BLaER1 treated with 17β-estradiol and CSF1 and Interleukin-3, amounts not matched to agents 10 nM and 100 nM (cell line): ENCODE results near the gene MICAL2.
A peak's percentile ranks its signal among the peaks of the same experiment; 100 is the strongest.

ENCODE experiments used
- H3K27ac ChIP-seq, 11 experiments: shearing (Covaris generic); formaldehyde crosslinking; 2 replicates each; pipeline ENCODE4 v1.8.1; 2022
- H3K27me3 ChIP-seq, 11 experiments: shearing (Covaris generic); formaldehyde crosslinking; 2 replicates each; pipeline ENCODE4 v1.8.1; 2022
- H3K36me3 ChIP-seq, 11 experiments: shearing (Covaris generic); formaldehyde crosslinking; 2 replicates each; pipeline ENCODE4 v1.8.1; 2022
- H3K4me1 ChIP-seq, 10 experiments: shearing (Covaris generic); formaldehyde crosslinking; 2 replicates each; pipeline ENCODE4 v1.8.1; 2022
- H3K4me2 ChIP-seq, 11 experiments: shearing (Covaris generic); formaldehyde crosslinking; 2 replicates each; pipeline ENCODE4 v1.8.1; 2022
- H3K4me3 ChIP-seq, 10 experiments: shearing (Covaris generic); formaldehyde crosslinking; 2 replicates each; pipeline ENCODE4 v1.8.1; 2022
- H3K9ac ChIP-seq, 11 experiments: shearing (Covaris generic); formaldehyde crosslinking; 2 replicates each; pipeline ENCODE4 v1.8.1; 2022
- H3K9me3 ChIP-seq, 11 experiments: shearing (Covaris generic); formaldehyde crosslinking; replicated peaks in 1 of 11; 2 replicates each; pipeline ENCODE4 v1.8.1; 2022
- H4K20me1 ChIP-seq, 11 experiments: shearing (Covaris generic); formaldehyde crosslinking; 2 replicates each; pipeline ENCODE4 v1.8.1; 2022
- Cebpa-rat ChIP-seq, 11 experiments: shearing (Covaris generic); IDR thresholded peaks; 2 replicates each; pipeline ENCODE4 v1.8.1; 2022

MICAL2 gene

DNA sequence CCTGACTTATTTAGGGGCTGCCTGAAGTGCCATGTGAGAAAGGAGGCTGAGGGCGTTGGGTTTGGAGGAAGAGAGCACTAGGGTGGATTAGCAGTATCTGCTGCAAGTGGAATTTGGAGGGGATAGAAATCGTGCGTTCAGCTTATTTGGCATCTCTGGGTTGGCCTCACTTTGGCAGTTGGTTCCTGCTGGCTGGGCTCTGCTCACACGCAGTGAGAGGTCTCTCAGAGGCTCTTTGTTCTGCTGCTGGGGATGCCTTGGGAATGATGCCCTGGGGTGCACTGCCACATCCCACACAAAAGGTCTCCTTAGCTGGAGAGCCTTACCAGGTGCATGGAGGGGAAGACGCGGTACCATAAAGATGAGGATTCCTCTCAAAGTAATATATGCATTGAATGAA lies 17.7 kb upstream of the MICAL2 start:
- Histone ChIP-seq H3K27me3 (no peaks in the 10 kb centered on the region), H3K9me3 (no peaks in the 10 kb centered on the region), H3K9ac (no peak overlapping the region), H3K4me2 (peak overlapping the region; percentile 16 to 94 (median 84); a peak in 21 of 22 replicates), H3K36me3 (no peaks in the 10 kb centered on the region), H3K27ac (peak overlapping the region in 1 of 11 experiments; percentile 84; a peak in 2 of 22 replicates), H3K4me3 (no peak overlapping the region), H4K20me1 (no peaks in the 10 kb centered on the region), H3K4me1 (peaks cover 40 to 64% (median 52%) of the 10 kb centered on the region in 10 experiments)
- TF ChIP-seq Cebpa-rat (IDR thresholded peaks at IDR 0.05), result no peak

DNA sequence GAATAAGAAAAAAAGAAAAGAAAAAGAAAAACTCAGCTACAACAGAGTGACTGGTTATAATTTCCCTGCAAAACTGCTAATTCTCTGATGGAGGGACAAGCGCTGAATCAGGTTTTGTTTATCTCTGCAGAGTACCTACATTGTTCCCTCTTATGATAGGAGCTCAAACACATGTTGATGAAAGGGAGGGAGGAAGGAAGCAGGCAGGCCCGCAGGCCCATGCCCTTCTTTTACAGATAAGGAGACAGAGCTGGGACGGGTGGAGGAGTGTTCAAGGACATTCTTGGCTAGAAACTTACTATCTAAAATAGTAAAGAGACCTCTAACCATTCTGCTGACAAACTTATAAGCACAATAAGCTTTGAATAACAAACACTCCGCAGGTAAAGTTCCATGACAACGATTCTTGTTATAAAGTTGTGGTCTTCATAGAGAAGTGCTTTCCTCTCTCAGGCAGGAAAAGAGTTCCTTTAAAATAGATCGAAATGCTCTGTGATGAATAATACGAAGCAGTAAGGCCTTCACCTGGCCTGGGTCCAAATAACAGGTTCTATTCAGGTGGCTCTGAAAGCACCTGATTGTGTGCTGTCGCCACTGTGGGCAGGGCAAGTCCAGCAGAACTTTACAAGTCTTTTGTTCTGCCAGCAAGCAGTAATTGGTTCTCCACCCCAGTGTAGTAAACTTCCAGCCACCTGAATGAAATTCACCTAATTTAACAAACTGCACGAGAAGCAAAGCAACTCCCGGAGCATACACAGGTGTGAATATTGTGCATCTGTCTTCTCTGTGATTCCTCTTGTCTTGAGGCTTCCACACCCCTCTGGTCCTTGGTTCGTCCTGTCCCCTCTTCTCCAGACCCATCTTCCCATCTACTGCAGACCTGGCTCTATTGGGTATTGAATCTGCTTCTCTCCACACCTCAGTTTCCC lies 15.3 kb upstream of the MICAL2 start:
- Histone ChIP-seq H3K4me2 (0 out of 22 replicates have a peak overlapping the region, but pooled peaks of 1 of the 11 experiments have one; percentile 7), H3K9ac (no peak overlapping the region), H3K4me3 (no peak overlapping the region), H3K27me3 (no peaks in the 10 kb centered on the region), H3K4me1 (peaks cover 42 to 64% (median 49%) of the 10 kb centered on the region in 10 experiments), H3K36me3 (no peaks in the 10 kb centered on the region), H4K20me1 (no peaks in the 10 kb centered on the region), H3K27ac (no peak overlapping the region), H3K9me3 (no peaks in the 10 kb centered on the region)
- no peak for TF ChIP-seq Cebpa-rat (IDR thresholded peaks at IDR 0.05)

GRCh38 chr11:12097219-12097618 lies 13.2 kb upstream of the MICAL2 start:
- Histone ChIP-seq H4K20me1 (no peaks in the 10 kb centered on the region), H3K9ac (no peak overlapping the region), H3K9me3 (no peaks in the 10 kb centered on the region), H3K4me2 (no peak overlapping the region), H3K36me3 (no peaks in the 10 kb centered on the region), H3K27me3 (no peaks in the 10 kb centered on the region; a peak in 2 of 22 replicates), H3K27ac (no peak overlapping the region), H3K4me1 (peaks cover 29 to 55% (median 38%) of the 10 kb centered on the region in 10 experiments), H3K4me3 (no peak overlapping the region)
- TF ChIP-seq Cebpa-rat (IDR thresholded peaks at IDR 0.05), result no peak

DNA sequence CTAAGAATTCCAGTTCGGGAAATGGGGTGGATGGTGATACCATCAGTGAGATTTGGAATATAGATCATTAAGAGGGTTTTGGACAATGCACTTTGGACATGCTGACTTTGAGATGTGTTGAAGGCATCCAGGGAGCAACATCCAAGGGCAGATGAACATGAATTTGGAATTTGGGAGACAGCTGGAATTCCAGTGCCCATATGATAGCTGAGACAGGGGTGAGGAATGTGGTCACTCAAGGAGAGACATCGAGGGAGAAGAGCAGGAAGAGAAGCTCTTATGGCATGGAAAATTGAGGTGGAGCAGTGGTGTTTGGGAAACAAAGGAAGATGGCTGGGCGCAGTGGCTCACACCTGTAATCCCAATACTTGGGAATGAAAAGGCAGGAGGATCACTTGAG lies 11.8 kb upstream of the MICAL2 start:
- peaks cover 22 to 48% (median 31%) of the 10 kb centered on the region in 10 experiments for H3K4me1 ChIP-seq
- H3K4me3 ChIP-seq, result no peak overlapping the region
- TF ChIP-seq Cebpa-rat (IDR thresholded peaks at IDR 0.05), result no peak
- no peaks in the 10 kb centered on the region; a peak in 2 of 22 replicates for H3K27me3 ChIP-seq
- H3K9me3 ChIP-seq, result no peaks in the 10 kb centered on the region
- no peaks in the 10 kb centered on the region for H4K20me1 ChIP-seq
- H3K9ac ChIP-seq, result peak overlapping the region in 4 of 11 experiments; percentile 4 to 41 (median 34); a peak in 4 of 22 replicates
- no peaks in the 10 kb centered on the region for H3K36me3 ChIP-seq
- peak overlapping the region; percentile 48 to 88 (median 77) for H3K4me2 ChIP-seq
- peak overlapping the region in 8 of 11 experiments; percentile 1 to 77 (median 60); a peak in 11 of 22 replicates for H3K27ac ChIP-seq

DNA sequence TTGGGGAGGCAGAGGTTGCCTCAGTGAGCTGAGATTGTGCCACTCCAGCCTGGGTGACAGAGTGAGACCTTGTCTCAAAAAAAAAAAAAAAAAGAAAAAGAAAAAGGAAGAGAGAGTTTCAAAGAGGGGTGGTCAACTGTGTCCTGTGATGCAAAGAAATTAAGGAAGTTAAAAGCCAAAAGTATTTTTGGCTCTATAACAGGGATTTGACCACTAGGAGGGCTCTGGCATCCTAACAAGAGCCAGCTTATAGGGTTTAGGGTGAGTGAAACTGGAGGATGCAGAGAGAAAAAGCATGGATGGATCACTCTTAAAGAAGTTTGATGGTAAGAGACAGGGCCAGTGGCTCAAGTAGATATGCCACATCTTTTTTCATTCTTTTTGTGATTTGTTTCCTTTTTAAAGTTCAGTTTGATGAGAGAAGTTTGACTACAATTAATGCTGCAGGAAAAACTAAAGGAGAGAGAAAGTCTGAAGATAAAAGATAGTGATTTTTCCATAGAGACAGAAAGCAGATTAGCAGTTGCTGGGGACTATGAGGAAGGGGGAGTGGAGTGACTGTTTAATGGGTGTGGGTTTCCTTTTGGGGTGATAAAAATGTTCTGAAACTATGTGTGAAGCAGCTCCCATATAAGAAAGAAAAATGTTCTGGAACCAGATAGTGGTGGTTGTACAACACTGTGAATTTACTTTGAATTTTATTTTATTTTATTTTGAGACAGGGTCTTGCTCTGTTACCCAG lies 11.1 kb upstream of the MICAL2 start:
- peak overlapping the region in 3 of 11 experiments; percentile 36 to 45 (median 37); a peak in 7 of 22 replicates for H3K9ac ChIP-seq
- H3K9me3 ChIP-seq, result no peaks in the 10 kb centered on the region
- TF ChIP-seq Cebpa-rat (IDR thresholded peaks at IDR 0.05), result 0 out of 22 replicates have a peak, but pooled peaks of 2 of the 11 experiments have one; percentile 8 to 31
- peaks cover 22 to 49% (median 31%) of the 10 kb centered on the region in 10 experiments for H3K4me1 ChIP-seq
- H4K20me1 ChIP-seq, result no peaks in the 10 kb centered on the region
- peaks cover 0 to 3% (median 0%) of the 10 kb centered on the region in 11 experiments; a peak in 2 of 22 replicates for H3K27me3 ChIP-seq
- H3K4me3 ChIP-seq, result no peak overlapping the region
- peak overlapping the region; percentile 48 to 88 (median 77) for H3K4me2 ChIP-seq
- H3K36me3 ChIP-seq, result no peaks in the 10 kb centered on the region
- H3K27ac ChIP-seq, result peak overlapping the region in 8 of 11 experiments; percentile 12 to 77 (median 60); a peak in 13 of 22 replicates

- peak overlapping the region; percentile 2 to 88 (median 77); a peak in 20 of 22 replicates for H3K4me2 ChIP-seq
- no peak for TF ChIP-seq Cebpa-rat (IDR thresholded peaks at IDR 0.05)
- H4K20me1 ChIP-seq, result no peaks in the 10 kb centered on the region
- H3K9me3 ChIP-seq, result no peaks in the 10 kb centered on the region
- H3K36me3 ChIP-seq, result no peaks in the 10 kb centered on the region
- peaks cover 29 to 52% (median 40%) of the 10 kb centered on the region in 10 experiments for H3K4me1 ChIP-seq
- no peak overlapping the region for H3K4me3 ChIP-seq
- H3K9ac ChIP-seq, result no peak overlapping the region
- H3K27ac ChIP-seq, result no peak overlapping the region
- H3K27me3 ChIP-seq, result peaks cover 0 to 4% (median 0%) of the 10 kb centered on the region in 11 experiments; a peak in 2 of 22 replicates
These were observed 10.0 kb upstream of the MICAL2 start for GRCh38 chr11:12100429-12100828.

- H3K9ac ChIP-seq, result no peak overlapping the region
- peak overlapping the region; percentile 2 to 88 (median 77); a peak in 20 of 22 replicates for H3K4me2 ChIP-seq
- H3K27ac ChIP-seq, result no peak overlapping the region
- H3K4me1 ChIP-seq, result peaks cover 33 to 56% (median 44%) of the 10 kb centered on the region in 10 experiments
- TF ChIP-seq Cebpa-rat (IDR thresholded peaks at IDR 0.05), result no peak
- H3K27me3 ChIP-seq, result peaks cover 0 to 4% (median 0%) of the 10 kb centered on the region in 11 experiments; a peak in 2 of 22 replicates
- H3K4me3 ChIP-seq, result no peak overlapping the region
- no peaks in the 10 kb centered on the region for H4K20me1 ChIP-seq
- H3K9me3 ChIP-seq, result no peaks in the 10 kb centered on the region
- no peaks in the 10 kb centered on the region for H3K36me3 ChIP-seq
These were observed 9.5 kb upstream of the MICAL2 start for GRCh38 chr11:12100841-12101242.

GRCh38 chr11:12101318-12101717 lies 9.1 kb upstream of the MICAL2 start:
- Histone ChIP-seq H3K9ac (no peak overlapping the region), H3K4me1 (peaks cover 38 to 61% (median 49%) of the 10 kb centered on the region in 10 experiments), H4K20me1 (no peaks in the 10 kb centered on the region), H3K27me3 (peaks cover 0 to 4% (median 0%) of the 10 kb centered on the region in 11 experiments; a peak in 2 of 22 replicates), H3K4me3 (no peak overlapping the region), H3K4me2 (peak overlapping the region in 2 of 11 experiments; percentile 79 to 85; a peak in 3 of 22 replicates), H3K9me3 (no peaks in the 10 kb centered on the region), H3K36me3 (no peaks in the 10 kb centered on the region), H3K27ac (no peak overlapping the region)
- no peak for TF ChIP-seq Cebpa-rat (IDR thresholded peaks at IDR 0.05)
